ENCODE measurements around the gene PLEKHA1. TPM values are rescaled to one million over a fixed set of nuclear protein-coding genes. Genes with fewer than 3 reads are reported as not detected.

PLEKHA1 gene
- total and polyA plus RNA-seq, 2 of the 13 experiments (the other 11 are each of a cell fraction or from before 2014, with no cell fraction given): 32.2 to 53.3 TPM

GRCh38 chr10:122331615-122332446, 42.7 kb upstream of the PLEKHA1 start (continued):
- no peak for TF ChIP-seq DBP (CRISPR knock-in tag; IDR thresholded peaks at IDR 0.05; ENCODE audit: not compliant biosample characterization)
- no peak for TF ChIP-seq TSC22D2 (CRISPR knock-in tag; IDR thresholded peaks at IDR 0.05; ENCODE audit: borderline replicate concordance)
- no peak for TF ChIP-seq RFXAP (CRISPR knock-in tag; IDR thresholded peaks at IDR 0.05; ENCODE audit: borderline replicate concordance)
- no peak for TF ChIP-seq ZNF737 (CRISPR knock-in tag; IDR thresholded peaks at IDR 0.05; ENCODE audit: borderline replicate concordance)
- no peak for TF ChIP-seq RAD51 (IDR thresholded peaks at IDR 0.05; ENCODE audit: borderline replicate concordance)
- TF ChIP-seq HMGXB3 (CRISPR knock-in tag; IDR thresholded peaks at IDR 0.05; ENCODE audit: borderline replicate concordance): 0 out of 2 replicates have a peak, but pooled peaks have one; percentile 49
- peak; percentile 71 for TF ChIP-seq IRF2 (CRISPR knock-in tag; IDR thresholded peaks at IDR 0.05)
- TF ChIP-seq CBX1 (IDR thresholded peaks at IDR 0.05; ENCODE audit: low read depth): no peak
- peak; percentile 34; the same call in 1 of the 2 replicates for TF ChIP-seq RCOR2 (CRISPR knock-in tag; IDR thresholded peaks at IDR 0.05)
- TF ChIP-seq ZNF670 (CRISPR knock-in tag; IDR thresholded peaks at IDR 0.05; ENCODE audit: borderline replicate concordance): no peak
- no peak for TF ChIP-seq ZNF547 (CRISPR knock-in tag; IDR thresholded peaks at IDR 0.05)
- TF ChIP-seq ZBTB43 (CRISPR knock-in tag; conservative IDR thresholded peaks at IDR 0.05): no peak
- peak; percentile 91; the same call in 1 of the 2 replicates for TF ChIP-seq TGIF2 (CRISPR knock-in tag; IDR thresholded peaks at IDR 0.05)
- TF ChIP-seq U2AF2 (IDR thresholded peaks at IDR 0.05; ENCODE audit: low read depth, low read length): no peak
- no peak for TF ChIP-seq ZNF512B (CRISPR knock-in tag; IDR thresholded peaks at IDR 0.05; ENCODE audit: borderline replicate concordance)
- no peak for TF ChIP-seq HDAC6 (IDR thresholded peaks at IDR 0.05; ENCODE audit: low read depth, low read length)
- no peak for TF ChIP-seq ZKSCAN8 (CRISPR knock-in tag; IDR thresholded peaks at IDR 0.05; ENCODE audit: borderline replicate concordance)
- TF ChIP-seq TRIM22 (IDR thresholded peaks at IDR 0.05): no peak
- TF ChIP-seq ZNF777 (CRISPR knock-in tag; IDR thresholded peaks at IDR 0.05): no peak
